ENCODE data around the gene VDR. TPM values are rescaled to one million over a fixed set of nuclear protein-coding genes. Genes with fewer than 3 reads are reported as not detected.
A peak's percentile ranks its signal among the peaks of the same experiment; 100 is the strongest.

The VDR gene
- total and polyA plus RNA-seq, 12 donors = 6.9 to 80.1 (median 18.4) TPM

DNA sequence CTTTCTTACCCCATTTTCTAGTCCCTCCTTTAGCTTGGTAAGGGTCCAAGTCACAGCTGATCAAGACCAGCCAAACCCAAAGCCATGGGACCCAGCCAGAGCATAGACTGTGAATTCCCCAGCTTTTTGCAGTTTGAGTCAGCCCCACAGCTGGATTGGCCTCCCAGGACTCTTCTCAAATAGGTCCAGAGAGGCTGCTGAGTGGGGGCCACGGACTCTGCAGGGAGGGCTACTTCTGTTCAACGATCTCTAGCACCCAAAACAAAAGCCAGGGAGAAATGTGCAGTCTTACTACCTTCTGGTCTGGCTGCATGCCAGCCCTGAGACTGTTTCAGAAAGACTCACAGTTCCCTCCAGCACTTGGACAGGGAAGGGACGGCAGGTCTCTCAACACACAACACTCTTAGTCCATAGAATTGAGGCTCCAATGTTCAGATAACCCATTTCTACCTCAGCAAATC is 1.6 kb downstream of the VDR start:
- Histone ChIP-seq H3K4me3 (peak overlapping the region in 1 of 4 donors; percentile 84), H3K4me1 (replicated peaks in 1 of 2) (peaks cover 21 to 54% of the 10 kb centered on the region in 2 donors), H3K27ac (peak overlapping the region in 3 of 5 donors; percentile 30 to 89 (median 71)), H3K27me3 (no peaks in the 10 kb centered on the region), H3K36me3 (replicated peaks in 1 of 2) (no peaks in the 10 kb centered on the region), H3K9me3 (replicated peaks in 1 of 3) (no peaks in the 10 kb centered on the region)
- DNase-seq = peak in 5 of 7 donors; percentile 39 to 57 (median 55)
- no peak for TF ChIP-seq POLR2A (IDR thresholded peaks at IDR 0.05)
- TF ChIP-seq, protein P1, sequence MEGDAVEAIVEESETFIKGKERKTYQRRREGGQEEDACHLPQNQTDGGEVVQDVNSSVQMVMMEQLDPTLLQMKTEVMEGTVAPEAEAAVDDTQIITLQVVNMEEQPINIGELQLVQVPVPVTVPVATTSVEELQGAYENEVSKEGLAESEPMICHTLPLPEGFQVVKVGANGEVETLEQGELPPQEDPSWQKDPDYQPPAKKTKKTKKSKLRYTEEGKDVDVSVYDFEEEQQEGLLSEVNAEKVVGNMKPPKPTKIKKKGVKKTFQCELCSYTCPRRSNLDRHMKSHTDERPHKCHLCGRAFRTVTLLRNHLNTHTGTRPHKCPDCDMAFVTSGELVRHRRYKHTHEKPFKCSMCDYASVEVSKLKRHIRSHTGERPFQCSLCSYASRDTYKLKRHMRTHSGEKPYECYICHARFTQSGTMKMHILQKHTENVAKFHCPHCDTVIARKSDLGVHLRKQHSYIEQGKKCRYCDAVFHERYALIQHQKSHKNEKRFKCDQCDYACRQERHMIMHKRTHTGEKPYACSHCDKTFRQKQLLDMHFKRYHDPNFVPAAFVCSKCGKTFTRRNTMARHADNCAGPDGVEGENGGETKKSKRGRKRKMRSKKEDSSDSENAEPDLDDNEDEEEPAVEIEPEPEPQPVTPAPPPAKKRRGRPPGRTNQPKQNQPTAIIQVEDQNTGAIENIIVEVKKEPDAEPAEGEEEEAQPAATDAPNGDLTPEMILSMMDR (IDR thresholded peaks at IDR 0.05) = no peak
- 23 to 58% (median 26%) methylated on average over 3 of the region's 3 CpGs for WGBS, 4 donors
- intact Hi-C loops (cut with DNase I) = no loop called here

DNA sequence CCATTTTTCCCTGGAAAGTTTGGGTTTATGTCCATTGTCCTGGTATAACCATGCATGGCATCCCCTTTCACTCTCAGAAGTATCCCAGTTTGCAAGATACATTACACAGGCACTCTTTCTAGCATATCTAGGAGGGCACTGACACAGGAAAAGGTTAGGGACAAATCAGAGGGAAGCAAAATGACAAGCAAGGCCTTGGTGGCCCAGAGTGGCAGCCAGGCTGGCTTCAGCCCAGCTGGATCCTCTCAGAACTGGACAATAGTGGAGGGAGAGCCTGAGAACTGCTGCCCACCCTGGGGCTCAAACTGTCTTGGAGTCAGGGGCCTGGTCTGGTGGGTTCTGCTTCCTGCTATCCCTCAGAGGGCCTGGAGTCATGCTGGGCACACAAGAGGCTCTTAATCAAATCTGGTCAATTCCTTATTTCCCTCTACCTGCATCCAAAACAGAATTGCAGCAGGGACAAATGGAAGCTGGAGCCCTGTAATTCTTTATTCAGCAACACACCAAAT is 2.6 kb downstream of the VDR start:
- peaks cover 21 to 56% of the 10 kb centered on the region in 2 donors for H3K4me1 ChIP-seq (replicated peaks in 1 of 2)

DNA sequence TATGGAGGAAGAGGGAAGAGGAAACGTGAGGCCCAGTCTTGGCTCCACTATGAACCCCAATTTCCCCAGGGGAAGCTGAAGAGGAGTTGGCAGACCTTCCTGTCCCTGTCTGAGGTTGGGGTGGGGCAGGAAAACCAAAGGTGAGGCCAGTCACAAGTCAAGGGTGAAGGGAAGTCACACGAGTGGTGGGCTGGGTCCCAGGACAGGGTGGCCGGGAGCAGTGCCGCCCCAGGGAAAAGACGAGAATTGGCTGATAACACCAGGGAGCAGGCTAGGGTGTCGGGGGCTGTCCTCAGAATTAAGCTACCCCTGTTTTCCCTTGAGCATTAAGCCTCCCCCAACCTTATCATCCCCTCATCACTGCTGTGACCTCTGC is 3.1 kb downstream of the VDR start:
- no peaks in the 10 kb centered on the region for H3K27me3 ChIP-seq
- no peaks in the 10 kb centered on the region for H3K9me3 ChIP-seq (replicated peaks in 1 of 3)
- peak overlapping the region in 2 of 5 donors; percentile 71 to 89 for H3K27ac ChIP-seq
- DNase-seq = no peak
- no peaks in the 10 kb centered on the region for H3K36me3 ChIP-seq (replicated peaks in 1 of 2)
- intact Hi-C loops (cut with DNase I) = no loop called here
- H3K4me3 ChIP-seq = no peak overlapping the region
- peaks cover 21 to 61% of the 10 kb centered on the region in 2 donors for H3K4me1 ChIP-seq (replicated peaks in 1 of 2)
- no peak for TF ChIP-seq POLR2A (IDR thresholded peaks at IDR 0.05)
- WGBS, 4 donors = 68 to 76% (median 72%) methylated on average over 5 to 6 of the region's 6 CpGs

More for the DNA sequence above, 2.6 kb downstream of the VDR start:
- no peaks in the 10 kb centered on the region for H3K27me3 ChIP-seq
- H3K27ac ChIP-seq = peak overlapping the region in 2 of 5 donors; percentile 71 to 89
- peak in 4 of 7 donors; percentile 49 to 68 (median 62) for DNase-seq
- TF ChIP-seq, protein P1 (IDR thresholded peaks at IDR 0.05) = no peak
- TF ChIP-seq POLR2A (IDR thresholded peaks at IDR 0.05) = no peak
- H3K4me3 ChIP-seq = no peak overlapping the region
- intact Hi-C loops (cut with DNase I) = no loop called here
- H3K36me3 ChIP-seq (replicated peaks in 1 of 2) = no peaks in the 10 kb centered on the region
- H3K9me3 ChIP-seq (replicated peaks in 1 of 3) = no peaks in the 10 kb centered on the region

DNA sequence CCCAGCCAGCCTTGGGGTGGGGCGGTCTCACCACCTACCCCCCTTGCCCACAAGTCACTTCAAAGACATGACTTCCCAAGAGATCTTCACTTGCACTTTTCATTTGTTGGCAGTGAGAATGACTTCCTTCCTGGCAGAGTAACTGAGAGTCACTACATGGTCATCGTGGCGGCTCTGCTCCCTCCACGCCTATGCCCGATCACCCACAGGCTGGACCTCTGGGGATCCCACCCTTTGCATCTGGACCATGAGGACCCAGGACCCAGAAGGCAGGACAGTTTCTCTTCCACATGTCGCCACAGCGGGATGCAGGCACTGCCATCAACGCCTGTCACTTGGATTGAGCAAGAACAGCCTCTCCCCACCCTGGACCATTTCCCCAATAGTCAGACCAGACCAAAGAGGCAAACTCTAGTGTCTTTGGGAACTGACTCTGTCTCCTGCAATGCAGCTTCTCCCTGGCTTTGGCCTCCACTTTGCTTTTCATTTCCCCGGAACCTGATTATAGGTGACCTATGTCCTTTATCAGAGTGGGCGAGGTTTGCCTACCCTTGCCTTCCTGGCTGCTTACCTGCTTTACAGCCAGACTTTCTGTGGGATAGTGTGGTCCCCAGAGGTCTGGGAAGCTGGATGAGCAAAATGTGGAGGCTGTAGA is 3.6 kb downstream of the VDR start:
- no peak for DNase-seq
- 58 to 78% (median 70%) methylated on average over 7 to 10 of the region's 10 CpGs for WGBS, 4 donors
- no peaks in the 10 kb centered on the region for H3K9me3 ChIP-seq (replicated peaks in 1 of 3)
- H3K36me3 ChIP-seq (replicated peaks in 1 of 2) = no peaks in the 10 kb centered on the region
- intact Hi-C loops (cut with DNase I) = no loop called here
- H3K4me3 ChIP-seq = no peak overlapping the region
- H3K27ac ChIP-seq = peak overlapping the region in 2 of 5 donors; percentile 71 to 89
- H3K27me3 ChIP-seq = no peaks in the 10 kb centered on the region
- H3K4me1 ChIP-seq (replicated peaks in 1 of 2) = peaks cover 21 to 63% of the 10 kb centered on the region in 2 donors
- TF ChIP-seq POLR2A (IDR thresholded peaks at IDR 0.05) = no peak
- TF ChIP-seq, protein P1 (IDR thresholded peaks at IDR 0.05) = no peak

All from adrenal gland (tissue), 12 donors.